ENCODE results near the gene ARSK.
"Not testable (repeated sequence)": the region's sequence is repeated elsewhere in the genome, so short reads cannot be mapped to it uniquely, and the experiment has no call there.

Gene ARSK

GRCh38 chr5:95628933-95629332 is 74.0 kb downstream of the ARSK start:
- Mint-ChIP-seq H3K27ac (ENCODE audit: low read depth) (no peak overlapping the region), H3K4me1 (peaks cover 11% of the 10 kb centered on the region), H3K36me3 (ENCODE audit: insufficient read depth) (peaks cover 2% of the 10 kb centered on the region), H3K27me3 (no peaks in the 10 kb centered on the region), H3K9me3 (no peaks in the 10 kb centered on the region), H3K4me3 (no peak overlapping the region)
- ATAC-seq (replicated peaks; ENCODE audit: extremely low read depth, poor library complexity, severe bottlenecking) (no peak), DNase-seq (ENCODE audit: low spot score in 2 of 2) (no peak)

GRCh38 chr5:95630394-95630917 is 75.6 kb downstream of the ARSK start:
- no peak for DNase-seq (ENCODE audit: low spot score in 2 of 2)
- Mint-ChIP-seq H3K27me3 (no peaks in the 10 kb centered on the region), H3K36me3 (ENCODE audit: insufficient read depth) (peaks cover 2% of the 10 kb centered on the region), H3K27ac (ENCODE audit: low read depth) (no peak overlapping the region), H3K9me3 (no peaks in the 10 kb centered on the region), H3K4me3 (no peak overlapping the region), H3K4me1 (peaks cover 11% of the 10 kb centered on the region)
- ATAC-seq (replicated peaks; ENCODE audit: extremely low read depth, poor library complexity, severe bottlenecking) = no peak

DNA sequence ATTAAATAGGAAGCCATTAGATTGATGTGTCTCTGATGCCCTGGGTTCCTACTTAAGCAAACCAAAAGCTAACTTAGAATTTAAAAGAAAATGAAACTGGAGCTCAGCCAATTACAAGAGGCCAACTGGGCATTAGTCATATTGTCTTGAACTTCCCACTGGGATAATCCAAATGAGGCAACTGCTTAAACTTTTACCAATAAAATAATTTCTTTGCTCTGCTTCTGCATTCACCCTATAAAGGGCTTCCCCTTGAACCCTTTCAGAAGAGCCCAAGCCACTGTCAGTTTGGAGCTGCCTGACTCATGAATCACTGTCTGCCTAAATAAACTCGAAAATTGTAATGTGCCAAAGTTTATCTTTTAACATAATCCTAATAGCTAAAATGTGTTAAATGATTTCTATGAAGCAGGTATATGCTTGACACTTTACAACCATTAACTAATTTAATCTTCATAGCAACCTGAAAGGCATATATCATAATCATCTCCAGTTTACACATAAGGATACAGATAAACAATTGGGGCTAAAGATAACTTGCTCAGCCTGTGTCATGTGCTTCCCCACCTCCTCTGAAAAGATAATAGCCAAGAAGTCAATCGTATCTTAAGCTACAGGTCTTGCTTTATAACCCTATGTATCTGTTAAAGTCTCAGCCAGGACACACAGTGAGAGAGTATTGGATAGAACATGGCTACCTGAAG is 76.5 kb downstream of the ARSK start:
- H3K4me1 Mint-ChIP-seq = peaks cover 11% of the 10 kb centered on the region
- H3K4me3 Mint-ChIP-seq = no peak overlapping the region
- H3K27me3 Mint-ChIP-seq = no peaks in the 10 kb centered on the region
- H3K27ac Mint-ChIP-seq (ENCODE audit: low read depth) = no peak overlapping the region
- no peaks in the 10 kb centered on the region for H3K9me3 Mint-ChIP-seq
- peaks cover 2% of the 10 kb centered on the region for H3K36me3 Mint-ChIP-seq (ENCODE audit: insufficient read depth)
- DNase-seq (ENCODE audit: low spot score in 2 of 2) (no peak), ATAC-seq (replicated peaks; ENCODE audit: extremely low read depth, poor library complexity, severe bottlenecking) (no peak)

DNA sequence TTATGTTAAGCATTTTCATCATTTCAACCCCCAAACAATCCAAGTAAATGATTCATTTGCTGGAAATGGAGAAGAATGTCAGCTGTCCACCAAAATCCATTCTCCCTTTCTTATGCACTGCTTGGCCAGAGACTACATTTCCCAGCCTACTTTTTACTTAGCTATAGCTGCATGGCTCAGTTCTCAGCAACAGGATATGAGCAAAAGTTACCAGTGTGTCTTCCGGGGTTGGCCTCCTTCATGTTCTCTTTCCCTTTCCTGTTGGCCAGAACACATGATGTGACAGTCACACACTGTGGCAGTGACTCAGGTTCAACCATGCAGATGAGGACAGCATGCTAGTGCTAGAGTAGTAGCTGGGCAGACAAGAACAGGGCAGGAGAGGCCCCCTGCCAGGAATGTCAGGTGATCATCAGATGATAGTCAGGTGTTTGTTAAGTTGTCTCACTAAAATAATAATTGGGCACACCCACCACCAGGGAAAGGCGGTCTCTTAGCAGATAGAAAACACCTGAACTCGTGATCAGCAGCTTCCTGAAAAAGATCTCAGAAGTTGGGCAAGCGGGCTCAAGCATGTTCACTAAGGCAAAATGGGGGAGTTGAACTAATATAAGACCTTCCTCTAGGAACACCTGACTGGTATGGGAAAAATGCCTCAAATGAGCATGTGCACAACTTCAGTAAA is 77.2 kb downstream of the ARSK start:
- peak; percentile 99 for ATAC-seq (replicated peaks; ENCODE audit: extremely low read depth, poor library complexity, severe bottlenecking)
- Mint-ChIP-seq H3K36me3 (ENCODE audit: insufficient read depth) (peaks cover 2% of the 10 kb centered on the region), H3K27me3 (no peaks in the 10 kb centered on the region), H3K4me1 (peaks cover 11% of the 10 kb centered on the region), H3K4me3 (no peak overlapping the region), H3K9me3 (no peaks in the 10 kb centered on the region), H3K27ac (ENCODE audit: low read depth) (peak overlapping the region; percentile 20)
- peak; percentile 19 to 36 for DNase-seq (ENCODE audit: low spot score in 2 of 2)

- peaks cover 11% of the 10 kb centered on the region for H3K4me1 Mint-ChIP-seq
- not testable (repeated sequence) for H3K27ac Mint-ChIP-seq (ENCODE audit: low read depth); H3K27me3 Mint-ChIP-seq; ATAC-seq (replicated peaks; ENCODE audit: extremely low read depth, poor library complexity, severe bottlenecking); H3K4me3 Mint-ChIP-seq; H3K36me3 Mint-ChIP-seq (ENCODE audit: insufficient read depth); H3K9me3 Mint-ChIP-seq; DNase-seq (ENCODE audit: low spot score in 2 of 2)
These were observed 78.0 kb downstream of the ARSK start for GRCh38 chr5:95632942-95633341.

DNA sequence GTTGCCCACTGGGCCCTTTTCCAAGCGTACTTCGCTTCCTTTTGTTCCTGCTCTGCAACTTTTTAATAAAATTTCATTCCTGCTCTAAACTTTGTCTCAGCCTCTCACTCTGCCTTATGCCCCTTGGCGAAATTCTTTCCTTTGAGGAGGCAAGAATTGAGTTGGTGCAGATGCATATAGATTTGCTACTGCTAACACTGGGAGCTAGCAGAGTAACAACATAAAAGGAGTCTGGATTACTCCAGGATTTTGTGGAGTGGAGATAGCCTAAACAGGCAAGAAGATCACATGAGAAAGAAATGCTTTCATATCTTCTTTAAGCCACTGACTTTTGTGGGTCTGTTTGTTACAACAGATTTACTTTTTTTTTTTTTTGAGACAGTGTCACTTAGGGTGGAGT is 78.8 kb downstream of the ARSK start:
- Mint-ChIP-seq H3K27me3 (peaks cover 7% of the 10 kb centered on the region), H3K4me1 (peaks cover 11% of the 10 kb centered on the region)

DNA sequence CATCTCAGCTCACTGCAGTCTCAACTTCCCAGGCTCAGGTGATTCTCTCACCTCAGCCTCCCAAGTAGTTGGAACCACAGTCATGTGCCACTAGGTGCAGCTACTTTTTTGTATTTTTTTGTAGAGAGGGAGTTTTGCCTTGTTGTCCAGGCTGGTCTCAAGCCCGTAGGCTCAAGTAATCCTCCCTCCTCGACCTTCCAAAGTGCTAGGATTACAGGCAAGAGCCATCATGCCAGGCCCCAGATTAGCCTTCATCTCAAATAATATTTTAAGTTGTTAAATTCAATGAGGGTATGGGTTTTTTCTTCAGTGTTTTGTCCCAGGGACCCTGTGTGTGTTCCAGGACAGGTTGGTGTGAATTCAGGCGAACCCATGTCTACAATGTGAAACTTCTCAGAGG is 79.2 kb downstream of the ARSK start:
- ATAC-seq (replicated peaks; ENCODE audit: extremely low read depth, poor library complexity, severe bottlenecking) (no peak), DNase-seq (ENCODE audit: low spot score in 2 of 2) (no peak)
- no peak overlapping the region for H3K4me3 Mint-ChIP-seq
- peaks cover 11% of the 10 kb centered on the region for H3K27me3 Mint-ChIP-seq
- H3K36me3 Mint-ChIP-seq (ENCODE audit: insufficient read depth) = peaks cover 2% of the 10 kb centered on the region
- peak overlapping the region; percentile 46 for H3K27ac Mint-ChIP-seq (ENCODE audit: low read depth)
- H3K4me1 Mint-ChIP-seq = peaks cover 11% of the 10 kb centered on the region
- no peaks in the 10 kb centered on the region for H3K9me3 Mint-ChIP-seq

More for the DNA sequence above, 78.8 kb downstream of the ARSK start:
- DNase-seq (ENCODE audit: low spot score in 2 of 2) = no peak
- H3K36me3 Mint-ChIP-seq (ENCODE audit: insufficient read depth) = peaks cover 2% of the 10 kb centered on the region
- H3K27ac Mint-ChIP-seq (ENCODE audit: low read depth) = no peak overlapping the region
- H3K4me3 Mint-ChIP-seq = no peak overlapping the region
- no peaks in the 10 kb centered on the region for H3K9me3 Mint-ChIP-seq
- ATAC-seq (replicated peaks; ENCODE audit: extremely low read depth, poor library complexity, severe bottlenecking) = no peak

DNA sequence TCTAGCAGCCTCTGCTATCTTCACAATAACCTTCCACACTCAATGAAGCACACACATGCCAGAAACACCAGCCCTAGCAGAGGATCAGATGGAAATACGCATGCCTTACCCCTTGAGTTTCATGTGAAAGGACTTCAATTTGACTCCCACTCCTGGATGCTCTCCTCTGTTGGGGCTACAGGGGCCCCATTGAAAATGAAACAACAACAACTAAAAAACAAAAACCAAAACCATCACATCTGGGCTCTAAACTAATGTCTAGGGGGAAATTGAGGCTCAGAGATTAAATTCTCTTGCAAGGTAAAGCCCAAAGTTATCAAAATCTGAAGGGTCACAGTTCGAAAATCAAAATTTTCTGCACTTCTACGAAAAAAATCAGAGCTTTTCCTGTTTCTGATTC is 83.7 kb downstream of the ARSK start:
- no peak overlapping the region for H3K4me3 Mint-ChIP-seq
- ATAC-seq (replicated peaks; ENCODE audit: extremely low read depth, poor library complexity, severe bottlenecking) (no peak), DNase-seq (ENCODE audit: low spot score in 2 of 2) (no peak)

DNA sequence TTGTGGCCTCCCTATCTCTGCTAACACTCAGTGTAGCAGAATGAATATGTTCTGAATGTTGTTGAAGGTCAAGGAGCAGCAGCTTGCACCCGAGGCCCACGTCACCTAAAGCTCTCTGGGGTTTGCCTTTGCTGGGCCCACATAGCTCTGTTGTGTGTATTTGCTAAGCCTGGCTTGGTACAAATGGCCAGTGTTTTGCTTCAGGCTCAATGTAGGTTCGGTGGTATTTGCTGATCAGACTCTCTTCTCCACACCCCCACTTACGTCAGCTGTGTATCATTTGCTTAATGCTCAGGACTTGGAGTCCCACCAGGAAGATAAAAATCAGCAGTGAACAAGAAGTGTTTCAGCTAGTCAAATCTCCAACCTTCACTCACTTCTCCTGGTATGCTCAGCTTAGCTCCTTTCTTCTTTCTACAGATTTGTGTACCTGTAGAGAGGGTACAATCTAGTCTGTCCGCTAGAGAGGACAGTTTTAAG is 86.9 kb downstream of the ARSK start:
- H3K27me3 Mint-ChIP-seq = peaks cover 16% of the 10 kb centered on the region
- no peak overlapping the region for H3K4me3 Mint-ChIP-seq
- peaks cover 7% of the 10 kb centered on the region for H3K4me1 Mint-ChIP-seq
- DNase-seq (ENCODE audit: low spot score in 2 of 2) (no peak), ATAC-seq (replicated peaks; ENCODE audit: extremely low read depth, poor library complexity, severe bottlenecking) (no peak)
- H3K9me3 Mint-ChIP-seq = no peaks in the 10 kb centered on the region
- H3K27ac Mint-ChIP-seq (ENCODE audit: low read depth) = no peak overlapping the region
- H3K36me3 Mint-ChIP-seq (ENCODE audit: insufficient read depth) = peaks cover 4% of the 10 kb centered on the region

More for the DNA sequence above, 83.7 kb downstream of the ARSK start:
- Mint-ChIP-seq H3K4me1 (no peaks in the 10 kb centered on the region), H3K27ac (ENCODE audit: low read depth) (no peak overlapping the region), H3K36me3 (ENCODE audit: insufficient read depth) (peaks cover 2% of the 10 kb centered on the region), H3K9me3 (no peaks in the 10 kb centered on the region), H3K27me3 (peaks cover 16% of the 10 kb centered on the region)

DNA sequence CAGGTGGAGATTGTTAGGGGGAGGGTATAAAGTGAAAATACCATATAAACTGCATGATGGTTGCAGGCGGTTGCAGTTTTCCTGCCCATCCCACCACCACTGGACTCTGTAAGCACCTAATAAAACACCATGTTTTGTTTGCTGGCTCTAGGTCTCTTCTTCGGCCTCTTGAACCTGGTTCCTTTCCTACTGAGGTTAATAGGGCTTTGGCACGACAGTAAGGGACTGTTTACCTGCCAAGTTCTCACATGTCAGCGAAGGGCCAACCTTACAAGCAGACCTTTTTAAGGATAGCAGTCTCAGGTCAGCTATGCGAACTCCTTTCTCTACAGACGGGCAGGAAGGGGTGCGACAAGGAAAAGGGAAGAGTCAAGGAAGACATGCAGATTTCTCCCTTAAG is 88.3 kb downstream of the ARSK start:
- DNase-seq (ENCODE audit: low spot score in 2 of 2) (no peak), ATAC-seq (replicated peaks; ENCODE audit: extremely low read depth, poor library complexity, severe bottlenecking) (no peak)
- Mint-ChIP-seq H3K27ac (ENCODE audit: low read depth) (no peak overlapping the region), H3K36me3 (ENCODE audit: insufficient read depth) (peaks cover 4% of the 10 kb centered on the region), H3K27me3 (peaks cover 14% of the 10 kb centered on the region), H3K4me3 (no peak overlapping the region), H3K4me1 (peaks cover 7% of the 10 kb centered on the region), H3K9me3 (no peaks in the 10 kb centered on the region)

DNA sequence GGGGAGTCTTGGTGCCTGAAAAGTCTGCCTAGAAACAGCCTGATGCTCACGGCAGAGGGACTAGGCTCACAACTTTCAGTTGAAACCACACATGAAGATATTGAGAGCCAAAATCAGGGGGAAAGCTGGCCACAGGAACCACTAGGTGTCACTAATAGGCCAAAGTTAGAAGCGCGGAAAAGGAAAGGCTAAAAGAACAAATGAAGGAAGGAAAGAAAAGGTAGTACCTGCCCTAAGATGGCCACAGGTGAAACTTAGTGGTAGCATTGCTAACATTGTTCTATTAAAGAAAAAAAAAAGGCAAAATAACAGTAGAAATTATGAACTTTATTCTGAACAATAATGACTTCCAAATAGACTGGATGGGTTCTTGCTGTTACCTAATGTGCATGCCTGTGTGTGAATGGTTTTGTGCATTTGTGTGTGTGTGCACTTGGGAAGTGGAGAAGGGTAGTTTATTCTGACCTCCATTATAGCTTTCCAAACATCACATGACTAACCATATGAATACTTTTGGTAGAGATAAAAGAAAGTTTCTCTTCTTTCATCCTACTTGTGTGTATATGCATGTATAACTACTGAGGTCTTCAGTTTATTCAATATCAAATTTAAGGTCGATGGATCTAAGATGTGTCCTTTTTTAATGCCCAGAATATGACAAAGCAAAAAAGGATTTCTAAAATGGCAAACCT is 89.6 kb downstream of the ARSK start:
- H3K27ac Mint-ChIP-seq (ENCODE audit: low read depth) = peak overlapping the region; percentile 0
- H3K27me3 Mint-ChIP-seq = peaks cover under 1% of the 10 kb centered on the region
- ATAC-seq (replicated peaks; ENCODE audit: extremely low read depth, poor library complexity, severe bottlenecking) = no peak
- no peak for DNase-seq (ENCODE audit: low spot score in 2 of 2)
- H3K4me3 Mint-ChIP-seq = no peak overlapping the region
- peaks cover 7% of the 10 kb centered on the region for H3K4me1 Mint-ChIP-seq
- H3K36me3 Mint-ChIP-seq (ENCODE audit: insufficient read depth) = peaks cover 4% of the 10 kb centered on the region
- H3K9me3 Mint-ChIP-seq = no peaks in the 10 kb centered on the region

DNA sequence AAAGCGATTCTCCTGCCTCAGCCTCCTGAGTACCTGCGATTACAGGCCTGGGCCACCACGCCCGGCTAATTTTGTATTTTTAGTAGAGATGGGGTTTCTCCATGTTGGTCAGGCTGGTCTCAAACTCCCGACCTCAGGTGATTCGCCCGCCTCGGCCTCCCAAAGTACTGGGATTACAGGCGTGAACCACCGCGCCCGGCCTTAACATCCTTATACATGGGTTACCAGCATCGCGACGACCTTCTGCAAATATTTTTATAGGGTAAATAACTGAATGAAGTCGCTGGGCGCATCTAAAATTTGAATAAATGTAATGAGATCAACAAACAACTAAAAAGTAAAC is 91.3 kb downstream of the ARSK start:
- H3K9me3 Mint-ChIP-seq; H3K36me3 Mint-ChIP-seq (ENCODE audit: insufficient read depth); H3K4me1 Mint-ChIP-seq; H3K27me3 Mint-ChIP-seq; DNase-seq (ENCODE audit: low spot score in 2 of 2); H3K27ac Mint-ChIP-seq (ENCODE audit: low read depth); ATAC-seq (replicated peaks; ENCODE audit: extremely low read depth, poor library complexity, severe bottlenecking): not testable (repeated sequence)
- peak overlapping the region; percentile 80 for H3K4me3 Mint-ChIP-seq
